Right kidney (tissue), 1 donor: Measurements from ENCODE around the gene CRIP1.

ENCODE experiments used
- DNase-seq: peaks from one replicate; pipeline ENCODE4 v3.0.0-alpha.2; 2016

The CRIP1 gene

DNA sequence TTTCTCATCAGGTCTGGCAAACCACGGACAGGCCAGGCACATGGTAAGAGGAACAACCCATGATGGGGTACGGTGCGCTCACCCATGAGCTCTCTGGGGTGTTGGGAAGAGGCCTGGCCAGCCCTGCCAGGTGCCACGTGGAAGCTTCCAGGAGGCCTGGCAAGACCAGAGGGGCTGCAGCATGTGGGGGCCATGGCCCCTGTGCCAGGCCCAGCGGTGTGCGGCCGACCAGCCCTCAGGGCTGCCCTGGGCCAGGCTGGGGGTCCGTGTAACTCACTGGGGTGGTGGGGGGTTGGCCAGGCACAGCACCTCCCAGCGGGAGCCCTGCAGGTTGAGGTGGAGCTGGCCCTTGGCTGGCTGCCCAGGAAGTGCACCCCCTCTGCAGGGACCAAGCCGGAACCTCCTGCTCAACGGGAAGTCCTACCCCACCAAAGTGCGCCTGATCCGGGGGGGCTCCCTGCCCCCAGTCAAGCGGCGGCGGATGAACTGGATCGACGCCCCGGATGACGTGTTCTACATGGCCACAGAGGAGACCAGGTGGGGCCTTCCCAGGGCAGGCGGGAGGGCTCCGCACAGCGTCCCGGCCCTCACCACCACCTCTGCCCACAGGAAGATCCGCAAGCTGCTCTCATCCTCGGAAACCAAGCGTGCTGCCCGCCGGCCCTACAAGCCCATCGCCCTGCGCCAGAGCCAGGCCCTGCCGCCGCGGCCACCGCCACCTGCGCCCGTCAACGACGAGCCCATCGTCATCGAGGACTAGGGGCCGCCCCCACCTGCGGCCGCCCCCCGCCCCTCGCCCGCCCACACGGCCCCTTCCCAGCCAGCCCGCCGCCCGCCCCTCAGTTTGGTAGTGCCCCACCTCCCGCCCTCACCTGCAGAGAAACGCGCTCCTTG is 17.0 kb upstream of the CRIP1 start:
- peak; percentile 56 for DNase-seq

DNA sequence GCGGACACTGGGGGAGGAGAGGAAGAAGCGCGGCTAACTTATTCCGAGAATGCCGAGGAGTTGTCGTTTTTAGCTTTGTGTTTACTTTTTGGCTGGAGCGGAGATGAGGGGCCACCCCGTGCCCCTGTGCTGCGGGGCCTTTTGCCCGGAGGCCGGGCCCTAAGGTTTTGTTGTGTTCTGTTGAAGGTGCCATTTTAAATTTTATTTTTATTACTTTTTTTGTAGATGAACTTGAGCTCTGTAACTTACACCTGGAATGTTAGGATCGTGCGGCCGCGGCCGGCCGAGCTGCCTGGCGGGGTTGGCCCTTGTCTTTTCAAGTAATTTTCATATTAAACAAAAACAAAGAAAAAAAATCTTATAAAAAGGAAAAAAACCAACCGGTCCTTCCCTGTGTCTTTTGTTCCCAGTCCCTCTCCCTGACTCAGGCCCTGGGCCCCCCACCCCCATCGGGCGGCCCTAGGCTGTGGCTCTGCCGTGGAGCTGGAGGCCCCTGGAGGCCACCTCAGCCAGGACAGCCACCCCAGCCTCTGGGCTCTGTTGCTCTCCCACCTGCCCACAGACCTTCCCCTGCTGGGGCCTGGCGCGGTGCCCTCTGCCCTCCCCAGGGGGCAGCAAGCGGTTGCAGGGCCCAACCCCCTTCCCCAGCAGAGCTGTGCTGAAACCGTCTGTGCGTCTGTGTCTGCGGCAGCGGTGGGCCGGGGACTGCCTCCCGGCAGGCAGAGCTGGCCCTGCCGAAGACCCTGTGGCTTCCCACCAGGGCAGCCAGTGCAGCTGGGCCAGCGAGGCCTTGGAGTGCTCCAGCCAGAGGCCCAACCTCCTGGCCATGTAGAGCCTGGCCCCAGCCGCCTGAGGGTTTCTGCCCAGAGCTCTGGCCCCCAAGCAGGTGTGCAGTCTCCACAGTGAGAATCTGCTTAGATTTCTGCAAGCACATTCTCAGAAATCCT is 16.1 kb upstream of the CRIP1 start:
- peak; percentile 71 for DNase-seq

DNA sequence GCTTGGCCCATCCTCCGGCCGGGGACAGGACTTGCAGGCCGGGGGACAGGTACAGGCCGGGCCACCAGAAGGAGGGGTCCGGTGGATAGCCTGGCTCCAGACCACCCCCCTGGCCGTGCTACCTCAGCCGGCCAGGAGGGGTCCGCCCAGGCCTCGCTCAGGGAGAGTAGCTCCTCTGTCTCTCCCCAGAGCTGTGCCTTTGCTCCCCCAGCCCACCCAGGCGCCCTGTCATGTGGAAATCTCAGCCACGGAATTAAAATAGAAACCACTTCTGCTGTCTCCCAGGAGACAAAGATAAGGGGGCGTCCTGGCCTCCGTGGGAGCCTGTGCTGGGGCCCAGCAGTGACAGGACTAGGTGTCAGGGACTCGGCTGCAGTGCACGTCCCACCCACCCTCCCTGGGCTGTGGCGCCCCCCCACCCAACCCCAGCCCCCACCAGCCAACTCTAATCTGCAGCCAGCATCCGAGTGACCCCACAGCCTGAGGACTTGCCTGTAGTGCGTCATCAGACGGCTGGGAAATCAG is 15.3 kb upstream of the CRIP1 start:
- no peak for DNase-seq

DNA sequence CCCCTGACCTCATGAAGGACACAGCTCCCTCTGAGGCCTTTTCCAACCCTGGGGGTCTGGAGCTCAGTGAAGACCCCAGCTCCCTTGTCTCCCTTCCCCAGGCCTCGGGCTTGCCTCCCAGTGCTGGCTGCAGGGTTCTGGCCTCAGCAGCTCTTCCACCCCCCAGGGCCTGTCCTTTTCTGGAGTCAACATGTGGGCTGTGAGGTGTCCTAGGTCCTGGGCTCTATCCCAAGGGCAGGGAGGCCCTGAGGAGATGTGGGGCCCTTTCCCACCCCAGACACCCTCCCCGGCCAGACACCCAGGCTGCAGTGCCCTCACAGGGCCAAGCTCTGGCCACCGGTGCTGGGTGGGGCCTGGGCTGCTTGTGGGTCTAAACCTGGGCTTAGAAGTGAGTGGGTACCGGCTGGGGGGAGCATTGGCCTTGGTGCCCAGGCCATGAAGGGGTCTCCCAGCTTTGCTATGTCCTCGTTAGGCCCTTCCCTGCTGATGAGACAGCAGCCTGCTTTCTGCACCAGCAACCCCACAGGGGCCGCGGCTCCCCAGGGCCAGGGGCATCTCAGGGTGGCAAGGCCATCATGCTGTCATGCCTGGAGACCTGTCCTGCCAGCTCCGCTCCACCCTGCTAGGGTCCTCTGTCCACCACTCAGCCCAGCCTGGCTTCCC is 14.7 kb upstream of the CRIP1 start:
- DNase-seq = no peak

DNA sequence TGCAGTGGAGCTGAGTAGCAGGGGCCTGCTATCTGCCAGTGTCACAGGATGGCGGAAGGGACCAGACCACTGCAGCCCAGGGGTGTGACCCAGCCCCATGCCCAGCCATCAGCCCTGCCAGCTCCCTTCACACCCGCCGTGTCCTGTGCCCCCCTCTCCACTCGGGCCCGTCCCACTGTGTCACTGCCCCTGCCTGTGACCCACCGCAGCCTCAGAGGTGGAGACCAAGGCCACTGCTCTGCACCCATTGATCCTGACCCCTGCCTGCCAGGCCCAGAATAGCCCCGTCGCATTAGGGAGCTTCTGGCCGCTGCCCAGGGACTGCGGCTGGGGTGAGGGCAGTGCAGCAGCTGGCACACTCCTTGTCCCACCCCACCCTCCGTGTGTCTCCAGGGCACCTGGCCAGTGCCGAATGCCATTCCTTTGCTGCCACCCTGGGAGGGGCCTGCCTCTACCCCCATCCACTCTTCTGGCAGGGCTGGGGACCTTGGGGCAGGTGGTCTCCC is 14.1 kb upstream of the CRIP1 start:
- no peak for DNase-seq

DNA sequence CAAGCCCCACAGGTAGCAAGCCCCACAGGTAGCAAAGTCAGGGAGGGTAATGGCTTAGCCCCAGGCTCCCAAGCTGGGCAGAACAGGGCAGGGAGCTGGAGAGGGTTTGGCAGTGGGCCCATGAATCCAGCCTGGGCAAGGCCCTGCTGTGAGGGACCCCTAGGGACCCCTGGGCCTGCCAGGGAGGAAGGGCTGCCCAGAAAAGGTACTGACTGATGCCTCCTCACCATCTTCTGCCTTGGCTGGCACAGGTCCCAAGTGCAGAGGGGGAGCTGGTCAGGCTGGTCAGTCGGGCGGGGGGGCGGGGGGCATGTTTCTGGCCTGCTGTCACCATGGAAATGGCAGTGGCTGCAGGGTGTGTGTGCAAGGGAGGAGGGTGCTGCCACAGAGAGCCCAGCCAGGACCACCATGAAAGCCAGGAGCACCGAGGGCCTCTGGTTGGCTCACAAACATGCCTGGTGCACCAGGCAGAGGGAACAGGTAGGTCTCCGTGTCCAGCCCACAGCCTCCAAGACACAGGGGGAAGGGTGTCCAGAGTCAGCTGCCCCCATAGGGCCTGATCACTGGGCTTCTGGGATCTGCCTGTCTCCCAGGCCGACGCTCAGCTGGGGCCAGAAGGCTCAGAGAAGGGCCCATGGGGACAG is 13.5 kb upstream of the CRIP1 start:
- DNase-seq = peak; percentile 43

DNA sequence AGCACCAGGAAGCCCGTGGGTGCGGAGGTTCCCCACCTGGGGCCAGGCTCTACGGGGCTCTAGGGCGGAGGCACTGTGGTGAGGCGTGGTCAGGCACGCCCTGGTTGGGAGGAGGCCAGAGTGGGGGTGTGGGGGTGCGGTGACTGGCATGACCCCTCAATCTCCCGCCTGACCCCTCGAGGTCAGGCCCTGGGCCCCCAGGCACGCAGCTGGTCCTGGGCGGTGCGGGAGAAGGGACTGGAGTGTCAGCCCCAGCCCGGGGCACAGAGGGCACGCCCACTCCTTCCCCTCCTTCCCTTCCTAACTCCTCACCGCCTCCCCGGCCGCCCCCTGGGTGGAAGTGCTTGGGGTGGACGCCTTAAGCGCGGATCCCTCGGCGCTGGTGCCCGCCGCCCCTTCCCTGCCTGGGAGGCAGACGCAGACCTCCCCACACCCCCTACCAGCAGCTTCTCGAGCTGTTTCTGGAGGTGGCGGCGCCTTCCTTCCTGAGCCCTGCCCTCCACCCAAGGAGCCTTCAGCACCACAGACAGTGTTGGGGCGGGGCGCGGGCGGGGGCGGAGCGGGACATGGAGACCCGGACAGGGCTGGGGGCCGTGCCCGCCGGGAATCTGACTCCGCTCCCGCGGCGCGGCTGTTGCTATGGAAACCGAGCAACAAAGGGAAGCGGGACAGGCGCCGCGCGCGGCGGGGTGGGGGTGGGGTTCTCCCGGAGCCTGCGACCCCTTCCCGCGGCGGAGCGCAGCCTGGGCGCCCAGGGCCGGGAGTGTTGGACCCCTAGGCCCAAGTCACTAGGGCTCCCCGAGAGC is 12.8 kb upstream of the CRIP1 start:
- DNase-seq = peak; percentile 95

DNA sequence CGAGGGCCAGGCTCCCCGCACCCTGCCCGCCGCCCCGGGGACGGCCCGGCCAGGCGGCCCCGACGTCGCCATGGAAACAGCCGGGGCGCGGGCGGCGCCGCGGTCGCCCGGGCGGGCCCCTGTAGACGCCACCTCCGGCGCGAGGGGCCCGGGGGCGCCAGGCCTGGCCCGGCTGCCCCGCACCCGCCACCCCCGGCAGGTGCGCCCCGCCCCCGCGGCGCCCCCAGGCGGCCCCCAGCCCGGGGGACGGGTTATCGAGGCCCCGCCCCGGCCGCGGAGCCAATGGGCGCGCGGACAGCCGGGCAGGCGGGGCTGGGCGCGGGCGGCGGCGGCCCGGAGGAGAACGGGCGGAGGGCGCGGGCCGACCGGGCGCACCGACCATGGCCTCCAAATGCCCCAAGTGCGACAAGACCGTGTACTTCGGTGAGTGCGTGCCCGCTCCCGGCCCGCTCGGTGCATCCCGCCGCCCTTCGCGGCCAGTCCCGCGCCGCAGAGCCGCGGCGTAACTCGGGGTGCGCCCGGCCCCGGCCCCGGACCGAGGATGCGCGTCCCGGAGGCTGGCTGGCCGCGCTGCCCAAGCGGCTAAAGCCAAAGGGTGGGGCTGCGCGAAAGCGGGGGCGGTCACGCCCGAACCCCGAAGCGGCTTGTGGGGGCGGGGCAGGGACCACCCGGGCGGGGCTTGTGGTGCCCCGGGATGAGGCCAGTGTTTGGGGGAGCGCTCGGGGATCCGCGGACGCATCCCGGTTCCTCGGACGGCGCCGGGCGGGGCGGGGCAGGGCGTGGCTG is 12.0 kb upstream of the CRIP1 start, which contains the start of gene CRIP2:
Gene CRIP2 (plus strand): TSS at position 339 of the 786 bp plus-strand sequence. CDS start 42 bp downstream, at position 381.
- peak; percentile 79 for DNase-seq

DNA sequence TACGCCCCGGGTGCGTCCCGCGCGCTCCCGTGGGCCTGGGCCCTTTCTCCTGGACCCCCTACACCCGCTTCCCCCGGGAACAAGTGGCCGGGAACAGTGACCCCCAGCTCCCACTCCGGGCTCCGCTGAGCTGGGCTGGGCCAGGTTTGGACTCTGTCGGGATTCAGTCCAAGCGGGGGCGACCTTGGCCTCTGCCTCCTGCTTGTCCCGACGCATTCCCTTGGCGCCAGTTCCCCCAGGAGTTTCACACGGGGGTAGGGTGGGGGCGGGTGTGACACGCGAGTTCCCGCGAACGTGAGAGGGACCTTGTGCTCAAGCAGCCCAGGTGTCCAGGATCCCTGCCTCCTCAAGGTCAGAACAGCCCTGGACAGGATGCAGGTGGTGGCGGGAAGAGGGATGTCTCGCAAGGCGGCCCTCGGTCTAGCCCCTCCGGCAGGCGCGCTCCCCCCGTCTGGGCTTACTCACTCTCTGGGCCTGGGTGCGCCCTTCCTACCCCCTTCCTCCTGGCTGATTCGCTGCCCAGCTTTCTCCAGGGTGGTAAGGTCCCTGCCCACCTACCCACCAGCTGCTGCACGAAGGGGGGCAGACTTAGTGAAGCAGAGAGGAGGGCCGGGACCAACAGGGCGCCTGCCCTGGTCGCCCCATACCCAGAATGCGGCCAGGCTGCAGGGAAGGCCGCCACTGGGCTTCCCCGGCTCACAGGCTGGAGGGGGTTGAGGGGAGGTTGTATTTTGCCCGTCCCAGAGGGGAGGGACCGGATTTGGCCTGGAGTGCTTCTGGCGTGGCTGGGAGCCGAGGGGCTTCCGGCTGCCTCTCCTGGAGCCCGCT is 11.2 kb upstream of the CRIP1 start:
- peak; percentile 77 for DNase-seq

DNA sequence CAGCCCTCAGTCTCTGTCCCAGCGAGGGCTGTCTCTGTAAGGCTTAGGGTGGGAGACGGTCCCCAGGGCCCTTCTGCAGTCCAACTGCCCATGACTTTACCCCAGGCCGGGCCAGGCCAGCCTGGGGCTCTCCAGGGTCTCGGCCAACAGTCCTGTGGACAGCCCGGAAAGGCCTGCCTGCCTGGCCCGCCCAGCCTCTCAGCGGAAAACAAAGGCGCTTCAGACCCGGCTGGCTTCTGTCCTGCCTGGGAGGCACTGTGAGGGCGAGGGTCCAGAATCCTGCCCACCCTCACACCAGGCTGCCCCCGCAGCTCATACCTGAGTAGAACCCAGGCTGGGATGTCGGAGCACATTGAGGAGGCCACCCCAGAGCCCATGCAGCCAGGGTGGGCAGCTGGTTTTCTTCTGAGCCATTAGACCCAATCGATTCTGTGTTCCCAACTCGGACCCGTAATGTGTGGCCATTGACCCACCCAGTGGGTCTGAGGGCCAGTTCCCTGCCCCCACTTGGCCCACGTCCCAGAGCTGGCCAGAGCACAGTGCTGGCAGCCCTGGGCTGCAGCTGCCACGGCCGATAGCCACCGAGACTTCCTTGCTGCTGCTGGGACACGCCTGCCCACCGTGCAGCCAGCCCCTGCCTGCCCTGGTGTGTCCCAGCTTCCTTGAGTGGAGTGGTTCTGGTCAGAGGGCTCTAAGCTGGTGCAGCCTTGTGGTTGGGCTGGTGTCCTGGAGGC is 10.4 kb upstream of the CRIP1 start:
- peak; percentile 73 for DNase-seq

DNA sequence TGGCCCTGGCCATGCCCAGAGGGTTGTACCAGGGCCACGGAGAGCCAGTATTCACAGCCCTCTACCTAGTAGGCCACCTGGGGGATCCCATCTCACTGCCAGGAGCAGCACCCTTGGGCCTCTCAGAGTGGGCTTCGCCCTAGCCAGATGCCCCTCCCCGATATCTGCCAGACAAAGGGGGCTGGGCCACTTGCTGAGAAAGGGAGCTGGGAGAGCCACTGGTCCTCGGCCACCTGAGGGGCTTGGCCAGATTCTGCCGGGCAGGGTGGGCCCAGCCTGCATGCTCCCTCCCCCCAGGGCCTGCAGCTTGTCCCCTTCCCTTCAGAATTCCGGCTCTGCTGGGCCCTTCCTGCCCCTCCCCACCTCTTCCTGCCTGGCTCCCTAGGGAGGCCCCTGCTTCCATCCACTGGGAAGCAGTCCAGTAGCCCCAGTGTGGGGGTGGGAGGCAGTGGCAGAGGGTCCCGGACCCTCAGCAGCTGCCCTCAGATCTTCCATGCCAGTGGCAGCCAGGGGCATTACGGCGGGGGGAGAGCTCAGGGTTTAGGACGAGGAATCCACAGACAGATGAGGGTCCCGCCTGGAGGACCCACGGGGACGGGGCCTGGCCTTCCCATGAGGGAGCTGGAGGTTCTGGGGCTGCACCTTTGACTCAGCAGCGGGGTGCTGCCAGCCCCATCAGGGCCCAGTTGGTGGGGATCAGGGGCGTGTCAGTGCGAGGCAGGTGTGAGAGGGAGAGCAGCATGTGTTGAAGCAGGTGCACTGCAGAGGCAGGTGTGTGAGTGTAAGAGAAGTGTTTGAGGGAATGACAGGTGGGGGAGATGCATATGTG is 9.6 kb upstream of the CRIP1 start:
- peak; percentile 58 for DNase-seq

DNA sequence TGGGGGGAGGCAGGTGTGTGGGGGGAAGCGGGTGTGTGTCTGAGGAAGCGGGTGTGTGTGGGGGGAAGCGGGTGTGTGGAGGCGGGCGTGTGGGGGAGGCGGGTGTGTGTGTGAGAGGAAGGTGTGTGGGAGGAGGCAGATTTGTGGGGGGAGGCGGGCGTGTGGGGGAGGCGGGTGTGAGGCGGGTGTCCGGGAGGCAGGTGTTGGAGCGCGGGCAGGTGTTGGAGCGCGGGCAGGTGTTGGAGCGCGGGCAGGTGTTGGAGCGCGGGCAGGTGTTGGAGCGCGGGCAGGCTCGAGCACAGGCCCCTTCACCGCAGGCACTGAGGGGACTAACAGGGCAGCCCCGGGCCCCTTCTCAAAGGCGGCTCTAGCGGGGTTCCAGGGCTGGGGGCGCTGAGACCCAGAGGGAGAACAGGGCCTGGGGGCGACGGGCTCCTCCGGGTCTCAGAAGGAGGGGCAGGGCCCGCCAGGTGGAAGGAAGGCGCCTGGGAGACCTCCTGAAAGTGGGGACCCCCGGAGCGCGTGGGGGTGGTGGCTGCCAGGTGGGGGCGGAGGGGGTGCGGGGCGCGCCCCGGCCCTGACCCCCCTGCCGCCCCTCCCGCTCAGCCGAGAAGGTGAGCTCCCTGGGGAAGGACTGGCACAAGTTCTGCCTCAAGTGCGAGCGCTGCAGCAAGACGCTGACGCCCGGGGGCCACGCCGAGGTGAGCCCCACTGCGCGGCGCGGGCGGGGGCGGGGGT is 8.9 kb upstream of the CRIP1 start:
- DNase-seq = peak; percentile 39

DNA sequence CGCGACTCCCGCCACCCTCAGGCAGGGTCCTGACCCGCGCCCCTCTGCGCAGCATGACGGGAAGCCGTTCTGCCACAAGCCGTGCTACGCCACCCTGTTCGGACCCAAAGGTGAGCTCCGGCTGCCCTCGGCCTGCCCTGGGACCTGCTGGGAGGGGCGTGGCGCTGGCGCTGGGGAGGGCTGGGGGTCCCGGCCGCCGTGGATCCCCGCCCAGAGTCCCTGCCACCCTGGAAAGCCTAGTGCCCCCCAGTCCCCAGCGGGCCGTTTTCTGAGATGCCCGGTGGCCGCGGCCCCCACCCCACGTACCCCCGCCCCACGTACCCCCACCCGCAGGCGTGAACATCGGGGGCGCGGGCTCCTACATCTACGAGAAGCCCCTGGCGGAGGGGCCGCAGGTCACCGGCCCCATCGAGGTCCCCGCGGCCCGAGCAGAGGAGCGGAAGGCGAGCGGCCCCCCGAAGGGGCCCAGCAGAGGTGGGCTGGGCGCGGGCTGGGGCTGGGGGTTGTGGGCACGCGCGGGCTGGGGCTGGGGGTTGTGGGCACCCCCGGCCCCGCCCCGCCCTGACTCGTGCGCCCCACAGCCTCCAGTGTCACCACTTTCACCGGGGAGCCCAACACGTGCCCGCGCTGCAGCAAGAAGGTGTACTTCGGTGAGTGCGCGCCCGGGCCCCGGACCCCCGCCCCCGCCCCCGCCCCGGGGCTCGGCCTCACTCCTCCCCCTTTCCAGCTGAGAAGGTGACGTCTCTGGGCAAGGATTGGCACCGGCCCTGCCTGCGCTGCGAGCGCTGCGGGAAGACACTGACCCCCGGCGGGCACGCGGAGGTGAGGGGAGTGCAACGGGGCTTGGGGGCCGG is 8.1 kb upstream of the CRIP1 start:
- no peak for DNase-seq

DNA sequence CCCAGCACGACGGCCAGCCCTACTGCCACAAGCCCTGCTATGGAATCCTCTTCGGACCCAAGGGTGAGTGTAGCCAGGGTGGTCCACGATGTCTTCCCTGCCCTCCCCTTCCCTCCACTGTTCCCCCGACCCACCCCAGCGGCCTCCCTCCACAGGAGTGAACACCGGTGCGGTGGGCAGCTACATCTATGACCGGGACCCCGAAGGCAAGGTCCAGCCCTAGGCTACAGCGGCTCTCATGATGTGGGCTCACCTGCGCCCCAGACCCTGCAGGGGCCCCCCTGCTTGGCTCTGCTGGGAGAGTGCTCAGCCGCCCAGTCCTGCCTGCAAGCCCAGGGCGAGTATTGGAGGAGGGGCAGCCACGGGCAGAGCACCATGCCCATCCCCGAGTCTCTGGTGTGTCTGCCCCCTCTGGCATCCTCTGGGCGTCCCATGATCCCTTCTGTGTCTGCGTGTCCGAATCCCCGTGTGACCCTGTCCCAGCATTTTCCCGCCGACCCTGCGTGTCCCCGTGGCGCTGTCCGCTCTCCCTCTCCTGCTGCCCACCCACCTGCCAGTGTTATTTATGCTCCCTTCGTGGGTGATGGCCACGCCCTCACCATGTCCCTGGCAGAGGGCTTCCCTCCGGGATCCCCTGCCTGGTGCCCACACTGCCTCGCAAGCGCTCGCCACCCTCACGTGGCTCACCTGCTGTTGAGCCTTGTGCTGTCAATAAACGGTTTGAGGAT is 7.1 kb upstream of the CRIP1 start:
- no peak for DNase-seq
